GM19452 (cell line): Measurements from ENCODE around the gene SPON2.

Experiments used
- ATAC-seq: cut with Tn5 transposase; IDR thresholded peaks from one replicate; pipeline ENCODE4 v1.9.1; 2021; ENCODE audit not compliant: unreplicated experiment

Gene SPON2

DNA sequence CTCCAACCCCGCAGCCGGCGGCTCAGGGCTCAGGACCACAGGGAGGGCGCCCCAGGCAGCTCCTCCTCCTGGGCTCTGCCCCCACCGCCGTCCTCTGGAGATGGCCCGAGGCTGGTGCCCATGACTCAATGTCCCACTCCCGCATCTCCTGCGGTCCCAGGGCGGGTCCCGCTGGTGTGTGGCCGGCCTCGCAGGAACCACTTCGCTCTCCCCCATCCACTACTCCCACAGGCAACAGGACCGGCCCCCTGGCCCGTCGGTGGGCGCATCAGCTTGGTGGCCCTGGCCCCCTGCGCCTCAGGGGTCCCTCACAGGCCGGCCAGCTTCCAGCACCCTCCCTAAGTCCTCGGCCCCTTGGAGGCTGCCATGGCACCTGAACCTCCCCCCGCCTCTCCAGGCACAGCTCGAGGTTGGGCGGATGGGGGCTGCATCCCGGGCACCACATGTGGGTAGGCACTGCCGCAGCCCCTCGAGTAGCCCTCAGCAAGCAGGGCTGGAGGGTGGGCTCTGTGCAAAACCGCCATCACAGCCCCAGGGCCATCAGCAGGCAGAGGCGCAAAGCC, 22.8 kb upstream of the SPON2 start:
- no peak for ATAC-seq

DNA sequence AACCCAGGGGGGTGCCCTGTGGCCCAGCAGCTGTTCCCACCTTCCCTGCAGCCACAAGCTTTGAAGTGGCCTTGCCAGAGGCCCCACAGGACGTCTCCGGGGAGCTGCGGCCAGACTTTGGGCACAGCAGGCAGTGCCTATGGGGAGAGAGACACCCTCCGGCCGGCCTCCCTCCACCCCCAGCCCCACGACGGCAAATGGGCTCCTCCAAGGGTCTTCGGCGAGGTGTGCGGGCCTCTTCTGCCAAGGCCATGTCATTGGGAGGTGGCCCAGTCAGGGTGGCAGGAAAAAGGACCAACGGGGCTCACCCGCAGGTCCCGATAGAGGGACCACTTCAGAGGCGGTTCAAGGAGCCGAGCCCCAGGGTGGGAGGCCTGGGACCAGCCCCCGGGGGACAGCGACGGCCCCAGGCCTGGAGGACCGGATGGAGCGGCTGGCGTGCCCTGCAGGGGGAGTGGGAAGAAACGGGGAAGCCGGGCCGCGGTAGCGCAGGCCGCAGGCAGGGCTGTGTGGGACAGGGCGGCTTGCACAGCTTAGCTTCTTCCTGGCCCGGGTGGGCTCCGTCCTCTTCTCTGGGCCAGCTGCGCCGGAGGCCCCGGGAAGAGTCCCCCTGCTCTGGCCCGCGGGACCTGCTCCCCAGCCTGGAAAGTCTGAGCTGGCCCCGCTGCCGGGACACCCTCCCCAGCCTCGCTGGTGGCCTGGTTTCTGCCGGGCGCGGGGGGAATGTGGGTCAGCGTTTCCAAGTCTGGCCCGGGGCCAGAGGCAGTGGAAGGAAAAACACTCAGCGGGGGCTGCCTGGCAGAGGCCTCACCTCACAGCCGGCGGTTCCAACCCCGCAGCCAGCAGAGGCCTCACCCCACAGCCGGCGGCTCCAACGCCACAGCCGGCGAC, 21.9 kb upstream of the SPON2 start:
- no peak for ATAC-seq

DNA sequence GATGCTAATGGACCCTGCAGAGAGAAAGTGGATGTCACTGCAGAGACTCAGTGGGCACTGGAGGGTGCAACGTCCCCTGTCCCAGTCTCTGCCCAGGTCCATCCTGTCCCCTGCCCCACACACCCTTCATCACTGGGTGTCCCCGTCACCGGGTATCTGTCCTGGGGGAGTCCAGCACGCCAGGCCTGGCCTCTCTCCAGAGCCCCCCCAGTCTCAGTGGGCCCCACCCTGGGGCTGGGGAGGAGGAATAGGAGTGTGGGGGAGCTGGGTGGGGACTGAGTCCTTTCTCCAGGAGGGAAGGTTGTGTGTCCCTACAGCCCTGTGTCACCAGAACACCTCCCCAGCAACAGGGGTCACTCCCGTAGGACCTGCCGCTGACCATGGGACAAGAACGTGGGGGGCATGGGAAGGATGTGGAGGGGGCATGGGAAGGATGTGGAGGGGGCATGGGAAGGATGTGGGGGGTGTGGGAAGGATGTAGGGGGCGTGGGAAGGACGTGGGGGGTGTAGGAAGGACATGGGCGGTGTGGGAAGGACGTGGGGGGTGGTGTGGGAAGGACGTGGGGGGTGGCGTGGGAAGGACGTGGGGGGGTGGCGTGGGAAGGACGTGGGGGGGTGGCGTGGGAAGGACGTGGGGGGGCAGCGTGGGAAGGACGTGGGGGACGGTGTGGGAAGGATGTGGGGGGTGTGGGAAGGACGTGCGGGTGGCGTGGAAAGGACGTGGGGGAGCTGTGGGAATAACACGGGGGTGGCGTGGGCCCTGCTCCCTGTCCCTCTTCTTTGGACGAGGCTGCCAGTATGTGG, 21.0 kb upstream of the SPON2 start:
- ATAC-seq = no peak

DNA sequence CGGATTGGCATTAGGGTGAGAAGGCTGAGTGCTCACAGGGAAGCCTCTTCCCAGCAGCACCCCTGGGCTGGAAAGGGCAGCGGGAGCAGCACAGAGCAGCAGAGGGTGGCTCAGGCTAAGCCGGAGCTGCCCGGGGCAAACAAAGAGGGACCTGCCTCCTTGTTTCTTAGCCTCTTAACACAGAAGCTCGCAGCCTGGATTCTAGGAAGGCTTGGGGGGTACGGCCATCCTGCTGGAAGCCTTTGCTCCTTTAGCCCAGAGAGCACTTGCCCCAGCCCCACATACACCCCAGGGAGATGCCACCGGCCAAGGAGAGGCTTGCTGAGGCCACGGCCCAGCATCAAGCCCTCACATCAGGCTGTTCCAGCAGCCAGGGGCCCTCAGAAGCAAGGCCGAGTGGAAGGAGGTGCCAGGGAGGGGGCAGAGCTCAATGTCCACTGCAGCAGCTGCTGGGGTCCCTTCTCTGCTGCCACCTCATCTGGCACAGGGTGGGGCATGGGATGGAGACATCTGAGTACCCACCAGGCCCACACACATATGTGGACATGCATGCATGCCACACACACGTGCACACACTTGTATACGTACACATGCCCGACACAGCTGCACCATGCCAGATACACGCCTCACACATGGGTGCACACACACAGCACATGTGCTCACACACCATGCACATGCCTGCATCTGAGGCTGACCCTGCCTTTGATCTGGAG, 20.3 kb upstream of the SPON2 start:
- no peak for ATAC-seq

DNA sequence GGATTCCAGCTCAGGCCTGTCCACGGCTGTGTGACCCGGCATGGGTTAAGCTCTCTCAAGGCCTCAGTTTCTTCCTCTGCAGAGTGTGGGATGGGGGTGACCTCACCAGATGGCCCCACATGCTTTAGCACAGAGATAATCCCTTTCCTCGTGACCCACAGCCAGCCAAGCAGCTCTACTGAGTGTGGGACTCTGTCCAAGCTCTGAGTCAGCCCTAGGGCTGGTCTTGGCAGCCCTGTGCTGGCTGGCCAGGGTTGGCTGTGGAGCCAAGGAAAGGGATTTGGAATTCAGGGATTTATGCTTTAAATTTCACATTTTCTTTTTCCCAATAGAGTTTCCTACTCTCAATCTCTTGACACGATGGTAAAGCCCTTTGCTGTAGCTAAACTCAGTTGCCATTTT, 19.7 kb upstream of the SPON2 start:
- ATAC-seq = no peak

DNA sequence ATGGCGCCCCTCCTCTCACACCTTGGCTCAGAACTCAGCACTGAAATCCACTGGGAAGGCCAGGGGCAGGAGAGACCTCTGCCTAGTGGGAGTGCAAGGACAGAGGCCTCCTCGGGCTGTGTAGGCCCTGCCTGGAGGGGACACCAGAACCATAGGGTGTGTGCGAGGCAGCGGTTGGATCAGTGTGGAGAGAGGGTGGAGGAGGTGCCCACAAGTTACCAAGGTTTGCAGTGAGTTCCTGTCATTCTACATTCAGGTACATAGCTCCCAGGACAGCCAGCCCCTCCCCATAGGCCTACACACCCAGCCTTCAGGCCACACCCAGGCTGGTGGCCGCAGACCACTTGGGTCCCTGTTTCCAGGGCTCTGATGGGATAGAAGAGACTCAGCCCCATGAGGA, 19.2 kb upstream of the SPON2 start:
- no peak for ATAC-seq

DNA sequence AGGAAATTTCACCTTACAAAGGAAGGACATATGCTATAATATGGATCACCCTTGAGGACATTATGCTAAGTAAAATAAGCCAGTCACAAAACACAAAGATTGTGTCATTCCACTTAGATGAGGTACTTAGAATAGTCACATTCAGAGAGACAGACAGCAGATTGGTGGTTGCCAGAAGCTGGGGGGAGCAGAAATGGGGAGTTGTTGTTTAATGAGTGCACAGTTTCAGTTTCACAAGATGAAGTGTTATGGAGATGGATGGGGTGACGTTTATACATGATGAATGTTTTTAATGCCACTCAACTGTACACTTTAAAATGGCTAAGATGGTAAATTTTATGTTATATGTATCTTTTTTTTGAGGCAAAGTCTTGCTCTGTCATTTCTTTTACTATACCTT, 14.8 kb upstream of the SPON2 start:
- no peak for ATAC-seq

DNA sequence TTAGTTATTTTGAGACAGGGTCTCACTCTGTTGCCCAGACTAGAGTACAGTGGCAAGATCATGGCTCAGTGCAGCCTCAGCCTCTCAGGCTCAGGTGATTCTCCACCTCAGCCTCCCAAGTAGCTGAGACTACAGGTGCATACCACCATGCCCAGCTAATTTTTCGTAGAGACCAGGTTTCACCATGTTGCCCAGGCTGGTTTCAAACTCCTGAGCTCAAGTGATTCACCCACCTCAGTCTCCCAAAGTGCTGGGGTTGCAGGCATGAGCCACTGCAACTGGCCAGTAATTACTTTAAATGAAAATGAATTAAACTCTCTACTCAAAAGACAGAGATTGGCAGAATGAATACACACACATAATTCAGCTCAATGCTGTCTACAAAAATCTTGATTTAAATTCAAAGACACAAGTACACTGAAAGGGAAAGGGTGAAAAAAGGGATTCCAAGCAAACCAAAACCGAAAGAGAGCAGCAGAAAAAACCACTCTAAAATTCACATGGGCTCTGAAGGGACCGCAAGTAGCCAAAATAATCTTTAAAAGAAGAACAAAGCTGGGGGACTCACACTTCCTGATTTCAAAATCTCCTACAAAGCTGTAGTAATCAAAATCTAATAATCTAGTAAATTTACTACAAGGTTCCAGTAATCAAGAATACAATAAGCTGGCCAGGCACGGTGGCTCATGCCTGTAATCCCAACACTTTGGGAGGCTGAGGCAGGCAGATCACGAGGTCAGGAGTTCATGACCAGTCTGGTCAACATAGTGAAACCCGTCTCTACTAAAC, 11.8 kb upstream of the SPON2 start:
- peak; percentile 67 for ATAC-seq

DNA sequence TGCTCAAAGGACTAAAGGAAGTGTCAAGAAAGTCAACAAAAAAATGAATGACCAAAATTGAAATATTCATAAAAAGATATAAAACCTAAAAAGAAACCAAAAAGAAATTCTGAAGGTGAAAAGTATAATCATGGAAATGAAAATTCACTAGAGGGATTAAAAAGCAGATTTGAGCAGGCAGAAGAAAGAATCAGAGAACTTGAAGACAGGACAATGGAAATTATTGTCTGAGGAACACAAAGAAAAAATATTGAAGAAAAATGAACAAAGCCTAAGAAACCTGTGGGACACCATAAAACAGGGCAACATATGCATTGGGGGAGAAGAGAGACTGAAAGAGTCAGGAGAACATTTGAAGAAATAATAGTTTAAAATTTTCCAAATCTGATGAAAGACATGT, 9.9 kb upstream of the SPON2 start:
- ATAC-seq = no peak

DNA sequence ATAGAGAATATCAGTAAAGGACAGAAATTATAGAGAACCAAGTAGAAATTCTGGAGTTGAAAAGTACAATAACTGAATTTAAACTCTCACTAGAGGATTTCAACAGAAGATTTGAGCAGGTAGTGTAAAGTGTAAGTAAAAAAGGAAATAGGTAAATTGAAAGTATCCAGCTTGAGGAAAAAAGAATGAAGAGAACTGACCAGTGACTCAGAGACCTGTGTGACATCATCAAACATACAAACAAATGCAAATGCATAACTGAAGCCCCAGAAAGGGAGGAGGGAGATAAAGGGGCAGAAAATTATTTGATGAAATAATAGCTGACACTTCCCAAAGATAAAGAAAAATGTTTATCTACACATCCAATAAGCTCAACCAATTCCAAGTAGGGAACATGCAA, 8.3 kb upstream of the SPON2 start:
- ATAC-seq = no peak

DNA sequence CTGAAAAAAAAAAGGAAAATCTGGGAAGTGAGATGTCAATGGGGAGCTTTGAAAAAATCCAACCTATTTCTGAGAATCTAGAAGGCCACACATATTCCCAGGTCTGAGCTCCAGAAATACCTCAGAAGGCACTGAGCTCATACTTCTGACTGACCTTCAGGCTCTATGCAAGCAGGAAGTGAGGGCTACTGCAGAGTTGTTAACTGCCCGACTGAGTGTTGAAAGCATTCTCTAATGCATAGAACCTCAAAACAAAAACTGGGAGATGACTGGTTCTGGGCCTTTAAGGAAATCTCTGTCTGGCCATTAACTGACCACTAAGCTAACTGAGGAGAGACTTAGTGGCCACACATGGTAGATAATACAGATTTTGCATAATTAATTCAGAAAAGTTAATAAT, 7.6 kb upstream of the SPON2 start:
- no peak for ATAC-seq

DNA sequence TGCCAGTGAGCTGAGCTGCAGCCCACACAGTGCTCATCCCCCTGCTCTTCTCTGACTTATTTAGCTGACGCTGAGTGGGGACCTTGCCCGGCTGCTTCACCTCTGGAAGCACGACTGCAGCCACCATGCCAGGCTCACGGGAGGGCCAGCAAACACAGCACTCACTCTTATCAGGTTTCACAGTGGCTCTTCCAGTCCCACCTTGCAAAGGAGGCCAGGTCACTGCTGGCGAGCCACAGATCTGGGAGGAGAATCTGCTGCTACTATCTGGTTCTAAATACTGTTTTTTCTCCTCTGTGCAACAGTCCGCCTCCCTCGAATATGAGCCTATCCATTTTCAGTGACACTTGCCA, 6.7 kb upstream of the SPON2 start:
- no peak for ATAC-seq

DNA sequence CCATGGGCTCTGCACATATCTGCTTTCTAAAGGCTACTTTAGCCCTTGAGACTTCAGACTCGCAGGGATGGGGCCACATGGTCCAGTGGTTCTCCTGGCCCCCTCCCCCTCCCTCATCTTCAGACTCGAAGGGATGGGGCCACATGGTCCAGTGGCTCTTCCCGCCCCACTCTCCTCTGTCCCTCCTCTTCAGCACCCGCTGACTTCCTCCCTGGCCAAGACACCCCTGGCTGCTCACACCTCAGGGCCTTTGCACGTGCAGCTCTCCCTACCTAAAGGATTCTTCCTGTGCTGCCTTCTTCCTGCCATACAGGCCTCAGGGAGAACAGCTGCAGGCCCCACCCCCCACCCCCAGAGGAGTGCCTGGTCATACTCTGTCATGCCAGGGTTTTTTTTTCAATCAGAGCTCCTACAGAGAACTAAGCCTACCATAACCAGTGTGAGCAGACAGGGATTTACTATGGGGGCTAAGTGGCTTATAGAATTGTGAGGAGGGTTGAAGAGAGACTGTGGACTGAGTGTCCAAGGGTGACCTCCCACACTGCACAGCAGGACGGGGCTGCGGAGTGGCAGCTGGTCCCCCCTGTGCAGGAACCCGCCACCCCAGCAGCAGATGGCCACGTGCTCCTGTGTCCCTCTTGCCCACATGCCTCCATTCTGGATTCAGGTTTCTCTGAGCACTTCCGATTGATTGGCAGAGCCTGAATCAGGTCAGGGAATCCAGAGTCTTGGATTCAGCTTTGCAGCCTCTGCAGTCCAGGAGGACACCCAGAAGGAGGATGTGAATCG, 6.1 kb upstream of the SPON2 start:
- no peak for ATAC-seq

DNA sequence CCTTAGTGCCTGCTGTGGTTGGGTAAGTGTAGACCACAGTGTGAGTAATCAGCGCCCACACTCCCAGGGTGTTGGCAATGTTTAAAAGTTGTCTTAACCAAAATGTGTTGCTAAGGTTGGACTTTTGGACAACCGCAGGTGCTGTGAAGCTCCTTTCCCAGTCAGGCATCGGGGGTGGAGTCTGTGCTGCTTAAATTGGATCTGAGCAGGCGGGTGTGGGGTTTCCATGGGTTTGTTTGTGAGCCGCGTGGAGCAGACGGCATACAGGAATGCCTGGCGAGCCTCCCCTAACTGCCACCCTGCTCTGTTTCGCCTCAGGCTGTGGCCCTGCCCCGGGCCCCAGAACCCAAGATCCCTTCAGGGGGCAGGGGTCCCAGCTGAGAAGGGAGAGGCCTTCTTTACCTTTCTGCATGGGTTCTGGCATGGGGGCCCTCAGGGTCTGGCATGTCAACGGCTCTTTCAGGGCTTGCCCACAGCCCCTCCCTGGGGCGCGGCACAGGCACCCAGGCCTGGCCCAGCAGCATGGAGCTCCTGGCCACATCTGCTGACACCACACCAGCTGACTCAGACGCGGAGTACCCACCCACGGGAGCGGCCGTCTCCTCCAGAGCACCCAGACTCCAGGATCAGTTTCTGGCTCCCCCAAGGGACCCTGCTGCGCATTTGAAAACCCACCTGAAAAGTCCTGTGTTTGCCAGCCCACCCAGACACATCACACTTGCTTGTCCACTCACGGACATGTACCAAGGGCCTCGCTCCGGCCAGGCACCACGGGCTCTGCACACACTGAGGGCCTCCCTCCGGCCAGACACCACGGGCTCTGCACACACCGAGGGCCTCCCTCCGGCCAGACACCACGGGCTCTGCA, 5.1 kb upstream of the SPON2 start:
- no peak for ATAC-seq

DNA sequence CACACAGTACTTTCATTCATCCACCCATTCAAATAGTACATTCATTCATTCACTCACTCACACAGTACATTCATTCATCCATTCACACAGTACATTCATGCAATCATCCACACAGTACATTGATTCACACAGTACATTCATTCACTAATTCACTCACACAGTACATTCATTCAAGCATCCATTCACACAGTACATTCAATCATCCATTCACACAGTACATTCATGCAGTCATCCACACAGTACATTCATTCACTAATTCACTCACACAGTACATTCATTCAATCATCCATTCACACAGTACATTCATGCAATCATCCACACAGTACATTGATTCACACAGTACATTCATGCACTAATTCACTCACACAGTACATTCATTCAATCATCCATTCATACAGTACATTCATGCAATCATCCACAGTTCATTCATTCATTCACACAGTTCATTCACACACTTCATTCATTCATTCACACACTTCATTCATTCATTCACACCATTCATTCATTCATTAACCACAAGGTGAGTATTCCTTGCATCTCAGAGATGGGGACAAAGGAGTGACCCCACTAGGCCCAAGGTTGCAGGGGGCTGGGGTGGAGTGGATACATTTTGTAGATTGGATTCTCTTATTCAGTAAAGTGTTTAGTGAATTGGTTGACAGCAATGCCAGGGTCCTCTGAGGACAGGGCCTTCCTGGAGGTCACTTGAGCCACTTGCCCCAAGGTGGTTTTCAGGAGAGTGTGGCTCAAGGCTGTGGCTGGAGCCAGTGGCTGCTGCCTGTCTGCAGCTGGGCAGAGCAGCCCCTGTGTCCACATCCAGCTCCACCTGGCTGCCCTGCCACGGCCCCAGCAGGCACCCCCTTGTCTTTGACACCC, 4.3 kb upstream of the SPON2 start:
- no peak for ATAC-seq

DNA sequence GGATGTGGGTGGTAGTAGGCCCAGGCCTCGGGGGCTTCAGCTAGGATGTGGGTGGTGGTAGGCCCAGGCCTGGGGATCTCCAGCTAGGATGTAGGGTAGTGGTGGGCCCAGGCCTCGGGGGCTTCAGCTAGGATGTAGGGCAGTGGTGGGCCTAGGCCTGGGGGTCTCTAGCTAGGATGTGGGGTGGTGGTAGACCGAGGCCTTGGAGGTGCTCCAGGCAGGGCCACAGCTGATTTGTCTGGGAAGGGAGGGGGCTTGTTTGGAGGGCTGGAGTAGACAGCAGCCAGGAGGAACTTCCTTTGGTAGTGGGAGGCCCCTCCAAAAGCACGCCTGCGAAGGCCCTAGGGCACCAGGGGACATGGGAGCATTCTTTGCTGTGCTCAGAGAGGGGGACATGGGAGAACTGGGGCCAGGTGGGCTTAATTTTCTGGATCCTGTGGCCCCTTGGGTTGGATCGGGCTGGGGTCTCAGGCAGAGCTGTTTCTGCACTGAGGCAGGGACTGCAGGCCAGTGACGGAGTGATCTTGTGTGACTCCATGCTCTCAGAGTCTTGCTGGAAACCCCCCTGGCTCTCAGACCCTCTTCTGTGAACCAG, 3.3 kb upstream of the SPON2 start:
- ATAC-seq = no peak

DNA sequence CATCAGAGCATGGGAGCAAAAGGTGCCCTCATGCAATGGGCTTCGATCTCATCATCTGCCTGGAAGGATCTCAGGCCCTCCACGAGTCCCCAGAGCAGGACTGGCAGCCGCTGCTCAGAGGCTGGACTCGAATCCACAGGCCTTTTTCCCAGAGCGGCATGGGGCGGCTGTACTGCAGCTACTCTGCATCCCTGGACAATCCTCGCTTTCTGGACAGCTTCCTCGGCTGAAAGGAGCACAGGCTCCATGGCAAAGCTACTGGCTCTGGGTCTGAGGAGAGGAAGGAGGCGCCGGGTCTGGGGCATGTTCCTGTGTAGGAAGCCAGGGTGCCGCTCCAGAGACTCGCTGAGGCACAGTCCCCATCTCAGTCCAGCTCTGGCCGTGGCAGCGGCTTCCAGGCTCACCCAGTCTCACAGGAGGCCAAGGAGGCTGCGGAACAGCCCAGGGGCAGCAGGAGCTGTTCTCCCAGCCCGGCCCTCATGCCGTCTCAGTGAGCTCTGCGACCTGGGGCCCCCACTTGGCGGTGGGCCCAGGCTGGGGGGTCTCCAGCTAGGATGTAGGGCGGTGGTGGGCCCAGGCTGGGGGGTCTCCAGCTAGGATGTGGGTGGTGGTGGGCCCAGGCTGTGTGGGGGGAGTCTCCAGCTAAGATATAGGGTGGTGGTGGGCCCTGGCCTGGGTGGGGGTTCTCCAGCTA, 2.7 kb upstream of the SPON2 start:
- ATAC-seq = no peak
